Thymus (tissue), 11 donors: ENCODE results near the gene RNF183. TPM values are rescaled to one million over a fixed set of nuclear protein-coding genes. Genes with fewer than 3 reads are reported as not detected.

Experiments used
- DNase-seq, 9 donors: peaks; one replicate each; pipeline ENCODE4 v3.0.0-alpha.2; 2013; ENCODE audit warnings: low spot score in 9 of 9, low read depth in 6 of 9, missing footprints in 1 of 9
- H3K27ac ChIP-seq, 2 donors: one replicate each; pipeline ENCODE4 v1.5.1; 2013; ENCODE audit warnings: control low read depth in 1 of 2, low read depth in 1 of 2, low read length in 1 of 2, mild to moderate bottlenecking in 1 of 2, moderate library complexity in 1 of 2
- H3K27me3 ChIP-seq, 2 donors: one replicate each; pipeline ENCODE4 v1.5.1; 2013; ENCODE audit warnings: low read length in 1 of 2; ENCODE audit not compliant: control insufficient read depth in 2 of 2, insufficient read depth in 1 of 2
- H3K36me3 ChIP-seq, 2 donors: one replicate each; pipeline ENCODE4 v1.5.1; 2013; ENCODE audit warnings: low read length in 1 of 2, mild to moderate bottlenecking in 1 of 2, moderate library complexity in 1 of 2; ENCODE audit not compliant: control insufficient read depth in 2 of 2, insufficient read depth in 2 of 2
- H3K4me1 ChIP-seq, 2 donors: one replicate each; pipeline ENCODE4 v1.5.1; 2013; ENCODE audit warnings: low read length in 2 of 2; ENCODE audit not compliant: control insufficient read depth in 2 of 2, insufficient read depth in 2 of 2
- H3K4me3 ChIP-seq, 2 donors: one replicate each; pipeline ENCODE4 v1.5.1; 2013; ENCODE audit warnings: low read length in 2 of 2, control low read depth in 1 of 2, mild to moderate bottlenecking in 1 of 2
- H3K9me3 ChIP-seq, 2 donors: one replicate each; pipeline ENCODE4 v1.5.1; 2013; ENCODE audit warnings: low read length in 1 of 2, mild to moderate bottlenecking in 1 of 2; ENCODE audit not compliant: control insufficient read depth in 2 of 2, insufficient read depth in 1 of 2
- WGBS: extraction: QIAGEN DNeasy Blood & Tissue Kit; methylation state at CpG from one replicate; pipeline ENCODE4 v1.1.7; 2013; 5-methylcytosine and 5-hydroxymethylcytosine counted together
- polyA plus RNA-seq: library from polyadenylated mRNA; stranded (reverse); fragments of 200-250 nt; gene quantifications from one replicate; pipeline ENCODE4 v1.2.3, GENCODE V29; 2013
- total RNA-seq: library from RNA; stranded (reverse); fragments of 120-200 nt; gene quantifications from one replicate; pipeline ENCODE4 v1.2.4, GENCODE V29; 2013
- donor health status: healthy.

The RNF183 gene
- total and polyA plus RNA-seq, 2 donors, result 0.24 to 0.46 TPM

DNA sequence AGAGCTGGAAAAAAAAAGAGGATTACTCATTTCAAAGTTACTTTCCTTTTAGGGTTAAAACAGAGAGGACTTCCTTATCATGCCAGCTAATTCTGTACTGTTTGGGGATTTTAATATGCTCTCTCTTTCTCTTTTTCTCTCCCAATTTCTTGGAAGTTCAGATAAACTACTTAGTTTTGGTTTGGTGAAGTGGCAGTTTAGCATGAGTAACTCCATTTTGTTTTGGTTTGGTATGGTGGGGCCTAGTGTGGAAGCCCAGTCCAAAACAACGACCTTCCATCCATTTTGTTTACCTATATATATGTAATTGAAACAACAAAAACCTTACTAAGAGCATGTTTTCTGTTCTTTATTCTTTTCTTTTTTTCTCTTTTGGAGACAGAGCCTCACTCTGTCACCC lies 42.5 kb upstream of the RNF183 start:
- Histone ChIP-seq H3K9me3 (no peaks in the 10 kb centered on the region), H3K36me3 (no peaks in the 10 kb centered on the region), H3K4me3 (no peak overlapping the region), H3K27me3 (peaks cover 4 to 22% of the 10 kb centered on the region in 2 donors), H3K4me1 (peaks cover 7 to 19% of the 10 kb centered on the region in 2 donors), H3K27ac (no peak overlapping the region)
- WGBS, result 0% methylated on average over 1 of the region's 1 CpG
- DNase-seq, result no peak

GRCh38 chr9:113345190-113345589 lies 42.0 kb upstream of the RNF183 start:
- no peak overlapping the region for H3K4me3 ChIP-seq
- no peaks in the 10 kb centered on the region for H3K9me3 ChIP-seq
- peaks cover 4 to 18% of the 10 kb centered on the region in 2 donors for H3K27me3 ChIP-seq
- no peak overlapping the region for H3K27ac ChIP-seq
- no peaks in the 10 kb centered on the region for H3K36me3 ChIP-seq
- H3K4me1 ChIP-seq, result peaks cover 12 to 14% of the 10 kb centered on the region in 2 donors
- 92% methylated on average over 2 of the region's 2 CpGs for WGBS
- no peak for DNase-seq

- peaks cover 0 to 6% of the 10 kb centered on the region in 2 donors for H3K27me3 ChIP-seq
- peaks cover 6 to 11% of the 10 kb centered on the region in 2 donors for H3K4me1 ChIP-seq
- H3K36me3 ChIP-seq, result no peaks in the 10 kb centered on the region
- DNase-seq, result peak in 1 of 9 donors; percentile 15
- 40% methylated on average over 1 of the region's 1 CpG for WGBS
- H3K4me3 ChIP-seq, result no peak overlapping the region
- peak overlapping the region in 1 of 2 donors; percentile 36 for H3K27ac ChIP-seq
- no peaks in the 10 kb centered on the region for H3K9me3 ChIP-seq
Measured at GRCh38 chr9:113343732-113344231, 40.6 kb upstream of the RNF183 start.

DNA sequence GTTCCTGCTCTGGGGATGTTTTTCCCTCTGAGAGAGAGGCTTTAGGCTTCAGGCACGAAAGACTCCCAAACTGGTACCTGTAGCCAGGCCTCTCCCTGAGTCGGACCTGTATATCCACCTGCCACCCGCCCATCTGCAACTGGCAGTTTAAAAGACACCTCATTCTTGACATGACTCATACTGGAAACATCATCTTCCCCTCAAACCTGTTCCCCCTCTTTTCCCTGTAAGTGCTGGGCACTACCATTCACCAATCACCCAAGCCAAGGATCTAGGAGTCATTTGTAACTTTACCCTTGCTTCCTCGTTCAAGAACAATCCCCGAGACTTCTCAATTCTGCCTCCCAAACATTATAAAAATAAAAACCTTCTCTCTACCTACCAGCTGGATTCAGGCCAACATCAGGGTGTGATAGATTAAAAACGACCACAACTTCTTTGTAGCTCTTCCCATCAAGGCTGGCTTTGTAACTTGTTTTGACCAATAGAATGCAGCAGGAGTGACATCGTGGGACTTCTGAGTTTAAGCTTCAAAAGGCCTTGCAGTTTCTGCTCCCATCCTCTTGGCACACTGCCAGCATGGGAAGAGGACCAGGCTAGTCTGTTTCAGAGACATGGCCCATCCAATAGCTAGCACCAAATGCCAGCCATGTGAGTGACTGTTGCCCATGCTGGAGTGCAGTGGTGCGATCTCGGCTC lies 38.7 kb upstream of the RNF183 start:
- H3K4me1 ChIP-seq, result peaks cover 6 to 11% of the 10 kb centered on the region in 2 donors
- no peak overlapping the region for H3K4me3 ChIP-seq
- no peaks in the 10 kb centered on the region for H3K9me3 ChIP-seq
- H3K27ac ChIP-seq, result peak overlapping the region in 1 of 2 donors; percentile 20
- WGBS, result 66% methylated on average over 9 of the region's 9 CpGs
- H3K27me3 ChIP-seq, result no peaks in the 10 kb centered on the region
- H3K36me3 ChIP-seq, result no peaks in the 10 kb centered on the region
- peak in 1 of 9 donors; percentile 21 for DNase-seq

DNA sequence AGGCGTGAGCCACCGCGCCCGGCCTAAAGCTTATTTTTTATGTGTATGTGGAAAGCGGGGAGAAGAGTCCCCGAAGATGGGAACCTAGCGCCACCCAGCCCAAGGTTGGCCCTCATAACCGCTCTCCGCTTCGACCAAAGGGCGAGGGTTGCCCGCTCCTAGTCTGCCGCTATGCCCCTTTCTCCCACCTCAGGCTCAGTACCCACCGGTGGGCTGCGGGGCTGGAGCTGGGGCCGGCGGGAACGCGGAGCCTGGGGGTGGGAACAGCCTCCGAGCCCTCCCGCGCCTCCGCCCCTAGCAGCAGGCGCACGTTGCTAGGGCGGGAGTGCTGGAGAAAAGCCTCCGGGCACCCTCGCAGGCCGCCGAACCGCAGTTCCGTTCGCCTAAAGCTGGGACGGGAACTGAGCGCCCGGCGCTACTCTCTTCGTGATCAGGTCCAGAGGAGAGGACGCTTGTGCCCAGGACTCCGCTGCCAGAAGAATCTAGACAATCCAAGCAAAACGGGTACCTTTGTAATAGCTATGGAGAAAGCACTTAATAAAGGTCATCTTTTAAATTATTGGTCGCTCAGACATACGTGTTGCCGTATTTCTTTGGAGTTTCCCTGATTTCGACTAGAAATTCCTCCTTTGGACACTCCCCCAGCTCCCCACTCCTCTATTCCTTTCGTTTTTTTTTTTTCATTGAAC lies 37.0 kb upstream of the RNF183 start, which contains the start of gene WDR31:
Gene WDR31 (minus strand): TSS at position 265 of the 689 bp plus-strand sequence. CDS start 8,253 bp downstream, outside the sequence.
- Histone ChIP-seq H3K4me3 (peak within 1 kb of the TSS; percentile 76 to 90), H3K9me3 (no peaks in the 10 kb centered on the region), H3K27me3 (no peaks in the 10 kb centered on the region), H3K27ac (no peak within 1 kb of the TSS), H3K36me3 (no peaks in the 10 kb centered on the region), H3K4me1 (peaks cover 6 to 11% of the 10 kb centered on the region in 2 donors)
- WGBS, result under 1% methylated on average over 46 of the region's 46 CpGs
- DNase-seq, result peak; percentile 42 to 87 (median 70)

- Histone ChIP-seq H3K36me3 (no peaks in the 10 kb centered on the region), H3K27me3 (no peaks in the 10 kb centered on the region), H3K27ac (no peak overlapping the region), H3K4me3 (no peak overlapping the region), H3K4me1 (peaks cover 6 to 11% of the 10 kb centered on the region in 2 donors), H3K9me3 (no peaks in the 10 kb centered on the region)
- DNase-seq, result no peak
- 99% methylated on average over 2 of the region's 2 CpGs for WGBS
Measured at GRCh38 chr9:113337714-113338113, 34.5 kb upstream of the RNF183 start.

GRCh38 chr9:113331780-113332179 lies 28.6 kb upstream of the RNF183 start:
- no peaks in the 10 kb centered on the region for H3K36me3 ChIP-seq
- no peak overlapping the region for H3K4me3 ChIP-seq
- H3K4me1 ChIP-seq, result no peaks in the 10 kb centered on the region
- WGBS, result 95% methylated on average over 4 of the region's 4 CpGs
- no peak overlapping the region for H3K27ac ChIP-seq
- H3K27me3 ChIP-seq, result no peaks in the 10 kb centered on the region
- H3K9me3 ChIP-seq, result no peaks in the 10 kb centered on the region
- DNase-seq, result no peak

GRCh38 chr9:113328045-113328782 lies 25.0 kb upstream of the RNF183 start:
- no peak for DNase-seq
- no peak overlapping the region for H3K4me3 ChIP-seq
- H3K36me3 ChIP-seq, result no peaks in the 10 kb centered on the region
- H3K4me1 ChIP-seq, result no peaks in the 10 kb centered on the region
- no peaks in the 10 kb centered on the region for H3K27me3 ChIP-seq
- H3K27ac ChIP-seq, result no peak overlapping the region
- no peaks in the 10 kb centered on the region for H3K9me3 ChIP-seq
- 98% methylated on average over 3 of the region's 3 CpGs for WGBS
